Lower lobe of right lung (tissue), 2 donors: ENCODE results near the gene C9orf50. TPM values are rescaled to one million over a fixed set of nuclear protein-coding genes. Genes with fewer than 3 reads are reported as not detected.
"Not testable (repeated sequence)": the region's sequence is repeated elsewhere in the genome, so short reads cannot be mapped to it uniquely, and the experiment has no call there.

ENCODE experiments used
- ATAC-seq, 2 donors: fragments of 200-7000 bp; cut with Tn5 transposase; one replicate each; pipeline ENCODE4 v1.9.1; 2020 to 2022; ENCODE audit warnings: mild to moderate bottlenecking in 2 of 2, moderate library complexity in 2 of 2
- DNase-seq: peaks from one replicate; pipeline ENCODE4 v3.0.0-alpha.2; 2020
- H3K27ac ChIP-seq: fragments of 200-600 bp; one replicate; pipeline ENCODE4 v1.8.0; 2022
- H3K27me3 ChIP-seq: fragments of 200-600 bp; one replicate; pipeline ENCODE4 v1.8.0; 2022; ENCODE audit warnings: low read depth
- H3K36me3 ChIP-seq: fragments of 200-600 bp; one replicate; pipeline ENCODE4 v1.8.0; 2022; ENCODE audit warnings: mild to moderate bottlenecking
- H3K4me1 ChIP-seq: fragments of 200-600 bp; one replicate; pipeline ENCODE4 v1.8.0; 2022
- H3K4me3 ChIP-seq: fragments of 200-600 bp; one replicate; pipeline ENCODE4 v1.8.0; 2022; ENCODE audit warnings: mild to moderate bottlenecking
- H3K9me3 ChIP-seq: fragments of 200-600 bp; one replicate; pipeline ENCODE4 v1.8.0; 2022
- CTCF ChIP-seq: fragments of 200-600 bp; IDR thresholded peaks from one replicate; pipeline ENCODE4 v1.8.0; 2022; ENCODE audit warnings: antibody characterized with exemption, mild to moderate bottlenecking
- intact Hi-C: fragments of 100-400 bp; cut with DNase I; formaldehyde crosslinking; loops from one replicate; pipeline ENCODE4 v1.11.0; 2022
- total RNA-seq: library from RNA; stranded (reverse); fragmentation: NEBNext Ultra II Directional; extraction: Animal tissue kit (Norgen Biotek cat#: 25700); gene quantifications from one replicate; pipeline ENCODE4 v1.2.1, GENCODE V29; 2021
- donor health status: DM: no; HTN: yes; CAD: no; lungs with severe emphysema.

Gene C9orf50
- total RNA-seq, 1 donor from 2014 or later, result not detected

GRCh38 chr9:129594632-129595031 is 26.3 kb downstream of the C9orf50 start:
- no peak for DNase-seq
- ATAC-seq, result no peak
- no peaks in the 10 kb centered on the region for H3K27me3 ChIP-seq
- H3K4me3 ChIP-seq, result no peak overlapping the region
- no peaks in the 10 kb centered on the region for H3K36me3 ChIP-seq
- no peaks in the 10 kb centered on the region for H3K9me3 ChIP-seq
- no peak for TF ChIP-seq CTCF
- H3K27ac ChIP-seq, result no peak overlapping the region
- intact Hi-C loops, result no loop called here
- peaks cover 37% of the 10 kb centered on the region for H3K4me1 ChIP-seq

GRCh38 chr9:129592790-129593189 is 28.1 kb downstream of the C9orf50 start:
- DNase-seq, H3K27ac ChIP-seq, ATAC-seq, H3K36me3 ChIP-seq, intact Hi-C loops, H3K9me3 ChIP-seq, H3K27me3 ChIP-seq, H3K4me3 ChIP-seq: not testable (repeated sequence)
- H3K4me1 ChIP-seq, result peaks cover 29% of the 10 kb centered on the region

- intact Hi-C loops, result no loop called here
- no peaks in the 10 kb centered on the region for H3K9me3 ChIP-seq
These were observed 29.0 kb downstream of the C9orf50 start for GRCh38 chr9:129591916-129592315.

GRCh38 chr9:129590466-129590865 is 30.4 kb downstream of the C9orf50 start:
- Histone ChIP-seq H3K4me3 (no peak overlapping the region), H3K4me1 (peaks cover 5% of the 10 kb centered on the region), H3K36me3 (no peaks in the 10 kb centered on the region), H3K9me3 (no peaks in the 10 kb centered on the region), H3K27ac (no peak overlapping the region), H3K27me3 (no peaks in the 10 kb centered on the region)
- ATAC-seq, result no peak
- DNase-seq, result no peak
- no peak for TF ChIP-seq CTCF
- intact Hi-C loops, result no loop called here

More at GRCh38 chr9:129591916-129592315, 29.0 kb downstream of the C9orf50 start:
- Histone ChIP-seq H3K4me1 (peaks cover 20% of the 10 kb centered on the region), H3K27ac (no peak overlapping the region), H3K27me3 (no peaks in the 10 kb centered on the region), H3K36me3 (no peaks in the 10 kb centered on the region), H3K4me3 (no peak overlapping the region)
- no peak for TF ChIP-seq CTCF
- ATAC-seq, result no peak
- DNase-seq, result no peak

GRCh38 chr9:129587487-129588262 is 33.2 kb downstream of the C9orf50 start:
- intact Hi-C loops, result no loop called here
- Histone ChIP-seq H3K27me3 (no peaks in the 10 kb centered on the region), H3K9me3 (no peaks in the 10 kb centered on the region), H3K36me3 (no peaks in the 10 kb centered on the region), H3K4me1 (peaks cover 9% of the 10 kb centered on the region), H3K4me3 (no peak overlapping the region), H3K27ac (no peak overlapping the region)
- DNase-seq (no peak), ATAC-seq (no peak)
- TF ChIP-seq CTCF, result no peak

- no peak for DNase-seq
- Histone ChIP-seq H3K27me3 (no peaks in the 10 kb centered on the region), H3K4me3 (no peak overlapping the region), H3K36me3 (no peaks in the 10 kb centered on the region), H3K27ac (no peak overlapping the region), H3K9me3 (no peaks in the 10 kb centered on the region), H3K4me1 (peaks cover 9% of the 10 kb centered on the region)
- TF ChIP-seq CTCF, result no peak
- no peak for ATAC-seq
- intact Hi-C loops, result no loop called here
These were observed 34.2 kb downstream of the C9orf50 start for GRCh38 chr9:129586685-129587084.
